ENCODE data around the gene APOBEC3C.
"Not testable (repeated sequence)": the region's sequence is repeated elsewhere in the genome, so short reads cannot be mapped to it uniquely, and the experiment has no call there.

The APOBEC3C gene

DNA sequence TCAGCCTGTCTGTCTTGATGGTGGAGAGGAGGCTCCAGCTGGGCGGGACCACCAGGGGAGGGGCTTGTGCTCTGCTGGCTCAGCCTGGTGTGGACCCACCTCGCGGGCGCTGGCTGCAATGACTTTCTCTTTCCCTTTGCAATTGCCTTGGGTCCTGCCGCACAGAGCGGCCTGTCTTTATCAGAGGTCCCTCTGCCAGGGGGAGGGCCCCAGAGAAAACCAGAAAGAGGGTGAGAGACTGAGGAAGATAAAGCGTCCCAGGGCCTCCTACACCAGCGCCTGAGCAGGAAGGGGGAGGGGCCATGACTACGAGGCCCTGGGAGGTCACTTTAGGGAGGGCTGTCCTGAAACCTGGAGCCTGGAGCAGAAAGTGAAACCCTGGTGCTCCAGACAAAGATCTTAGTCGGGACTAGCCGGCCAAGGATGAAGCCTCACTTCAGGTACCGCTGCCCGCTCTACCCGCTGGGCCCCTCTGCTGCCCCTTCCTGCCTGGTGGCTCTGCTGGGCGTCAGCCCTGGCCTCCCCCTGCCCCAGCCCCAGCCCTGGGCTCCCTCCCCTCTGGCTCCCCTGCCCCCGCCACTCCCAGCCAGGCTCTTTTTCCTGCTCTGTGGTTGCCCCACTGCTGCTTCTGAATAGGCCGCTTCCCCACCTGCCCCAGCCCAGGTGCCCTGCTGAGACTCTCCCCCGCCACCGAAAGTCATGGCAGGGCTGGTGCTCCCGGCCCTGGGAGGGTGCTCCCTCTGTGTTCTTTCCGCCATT is 26.7 kb downstream of the APOBEC3C start, which contains the start of gene APOBEC3F:
TSS of gene APOBEC3F (plus strand) at position 327 of the 759 bp plus-strand sequence. CDS start at position 424, 97 bp downstream.
- DNase-seq, result peak; percentile 90
- peak within 1 kb of the TSS; percentile 86 for H3K4me3 Mint-ChIP-seq
- CTCF ChIA-PET, H3K27me3 Mint-ChIP-seq, H3K9me3 Mint-ChIP-seq: not testable (repeated sequence)
- H3K36me3 Mint-ChIP-seq, result peaks cover 19% of the 10 kb centered on the region
- peak within 1 kb of the TSS; percentile 89 for H3K27ac Mint-ChIP-seq
- peaks cover 62% of the 10 kb centered on the region for H3K4me1 Mint-ChIP-seq

DNA sequence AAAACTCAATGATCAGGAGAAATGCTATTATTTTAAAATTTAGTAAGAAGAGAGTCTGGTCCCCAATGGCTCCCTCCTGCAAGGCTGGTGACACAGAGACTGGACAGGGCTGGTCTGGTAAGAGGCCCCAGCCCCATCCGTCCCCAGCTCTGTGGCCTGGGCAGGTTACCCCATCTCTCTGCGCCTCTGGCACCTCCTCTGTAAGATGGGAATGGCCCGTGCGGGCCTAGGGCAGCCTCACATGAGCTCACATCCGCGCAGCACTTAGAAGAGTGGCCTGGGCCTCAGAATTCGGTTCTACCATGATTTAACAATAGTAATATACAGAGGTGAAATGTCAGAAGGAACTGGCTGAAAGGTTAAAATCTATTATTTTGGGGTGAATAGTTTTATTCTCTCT is 27.9 kb downstream of the APOBEC3C start:
- peaks cover 27% of the 10 kb centered on the region for H3K36me3 Mint-ChIP-seq
- peak overlapping the region; percentile 89 for H3K27ac Mint-ChIP-seq
- no peak for DNase-seq
- H3K4me3 Mint-ChIP-seq, result peak overlapping the region; percentile 86
- CTCF ChIA-PET, result interaction anchor here (0.6 kb wide), 1 partner anchor 171 kb away, joined by 3 read pairs; no protein-coding TSS in a partner anchor
- no peaks in the 10 kb centered on the region for H3K9me3 Mint-ChIP-seq
- no peaks in the 10 kb centered on the region for H3K27me3 Mint-ChIP-seq
- H3K4me1 Mint-ChIP-seq, result peaks cover 56% of the 10 kb centered on the region

DNA sequence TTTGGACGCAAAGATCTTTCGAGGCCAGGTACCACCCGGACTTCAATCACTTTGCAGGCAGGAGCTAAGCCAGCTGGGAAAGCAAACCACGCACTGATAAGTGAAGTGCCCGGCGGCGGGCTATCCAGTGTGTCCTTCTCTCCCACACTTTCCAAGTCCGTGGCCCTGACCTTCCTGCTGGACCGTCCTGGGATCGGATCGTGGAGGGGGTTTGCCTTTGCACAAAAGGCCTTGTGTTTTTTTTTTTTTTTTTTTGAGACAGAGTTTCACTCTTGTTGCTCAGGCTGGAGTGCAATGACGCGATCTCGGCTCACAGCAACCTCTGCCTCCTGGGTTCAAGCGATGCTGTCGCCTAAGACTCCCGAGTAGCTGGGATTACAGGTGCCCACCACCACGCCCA is 29.0 kb downstream of the APOBEC3C start:
- H3K9me3 Mint-ChIP-seq, H3K27me3 Mint-ChIP-seq, CTCF ChIA-PET, DNase-seq: not testable (repeated sequence)
- peaks cover 54% of the 10 kb centered on the region for H3K4me1 Mint-ChIP-seq
- peaks cover 31% of the 10 kb centered on the region for H3K36me3 Mint-ChIP-seq
- peak overlapping the region; percentile 67 for H3K27ac Mint-ChIP-seq
- H3K4me3 Mint-ChIP-seq, result peak overlapping the region; percentile 18

DNA sequence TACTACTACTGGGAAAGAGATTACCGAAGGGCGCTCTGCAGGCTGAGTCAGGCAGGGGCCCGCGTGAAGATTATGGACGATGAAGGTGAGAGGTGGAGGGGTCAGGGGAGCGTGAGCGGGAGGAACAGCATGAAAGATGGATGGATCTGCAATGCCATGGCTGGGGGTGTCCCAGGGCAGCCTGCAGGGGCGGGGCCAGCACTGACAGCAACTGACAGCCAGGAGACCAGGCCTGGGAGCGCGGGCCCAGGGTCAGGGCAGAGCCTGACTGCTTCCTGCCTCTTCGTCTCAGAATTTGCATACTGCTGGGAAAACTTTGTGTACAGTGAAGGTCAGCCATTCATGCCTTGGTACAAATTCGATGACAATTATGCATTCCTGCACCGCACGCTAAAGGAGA is 31.1 kb downstream of the APOBEC3C start:
- DNase-seq, H3K9me3 Mint-ChIP-seq, H3K27ac Mint-ChIP-seq, CTCF ChIA-PET, H3K4me3 Mint-ChIP-seq, H3K27me3 Mint-ChIP-seq: not testable (repeated sequence)
- Mint-ChIP-seq H3K4me1 (peaks cover 38% of the 10 kb centered on the region), H3K36me3 (peaks cover 31% of the 10 kb centered on the region)

DNA sequence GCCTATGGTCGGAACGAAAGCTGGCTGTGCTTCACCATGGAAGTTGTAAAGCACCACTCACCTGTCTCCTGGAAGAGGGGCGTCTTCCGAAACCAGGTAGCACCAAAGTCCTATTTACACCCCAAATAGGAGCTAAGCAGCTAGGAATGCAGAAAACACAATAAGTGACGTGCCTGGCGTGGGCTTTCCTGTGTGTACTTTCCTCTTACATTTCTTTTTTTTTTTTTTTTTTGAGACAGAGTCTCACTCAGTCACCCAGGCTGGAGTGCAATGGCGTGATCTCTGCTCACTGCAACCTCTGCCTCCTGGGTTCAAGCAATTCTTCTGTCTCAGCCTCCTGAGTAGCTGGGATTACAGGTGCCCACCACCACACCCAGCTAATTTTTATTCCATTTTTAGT is 35.4 kb downstream of the APOBEC3C start:
- H3K27me3 Mint-ChIP-seq, CTCF ChIA-PET, H3K27ac Mint-ChIP-seq, H3K4me3 Mint-ChIP-seq, DNase-seq, H3K9me3 Mint-ChIP-seq: not testable (repeated sequence)
- H3K4me1 Mint-ChIP-seq, result peaks cover 16% of the 10 kb centered on the region
- H3K36me3 Mint-ChIP-seq, result peaks cover 23% of the 10 kb centered on the region

DNA sequence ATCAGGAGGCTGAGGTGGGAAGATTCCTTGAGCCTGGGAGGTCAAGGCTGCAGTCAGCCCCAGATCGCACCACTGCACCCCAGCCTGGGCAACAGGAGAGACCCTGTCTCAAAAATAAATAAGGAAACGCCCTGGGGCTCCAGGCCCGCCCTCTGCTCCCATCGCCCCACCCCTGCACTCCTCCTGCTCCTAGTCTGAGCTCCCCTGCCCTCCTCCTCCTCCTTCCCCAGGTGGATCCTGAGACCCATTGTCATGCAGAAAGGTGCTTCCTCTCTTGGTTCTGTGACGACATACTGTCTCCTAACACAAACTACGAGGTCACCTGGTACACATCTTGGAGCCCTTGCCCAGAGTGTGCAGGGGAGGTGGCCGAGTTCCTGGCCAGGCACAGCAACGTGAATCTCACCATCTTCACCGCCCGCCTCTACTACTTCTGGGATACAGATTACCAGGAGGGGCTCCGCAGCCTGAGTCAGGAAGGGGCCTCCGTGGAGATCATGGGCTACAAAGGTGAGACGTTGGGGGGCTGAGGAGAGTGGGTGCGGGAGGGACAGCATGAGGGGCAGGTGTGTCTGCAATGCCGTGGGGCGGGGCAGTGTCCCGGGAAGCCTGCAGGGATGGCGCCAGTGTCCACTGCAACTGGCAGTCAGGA is 37.9 kb downstream of the APOBEC3C start:
- H3K4me1 Mint-ChIP-seq, DNase-seq, H3K27me3 Mint-ChIP-seq, CTCF ChIA-PET, H3K4me3 Mint-ChIP-seq, H3K36me3 Mint-ChIP-seq, H3K9me3 Mint-ChIP-seq, H3K27ac Mint-ChIP-seq: not testable (repeated sequence)

DNA sequence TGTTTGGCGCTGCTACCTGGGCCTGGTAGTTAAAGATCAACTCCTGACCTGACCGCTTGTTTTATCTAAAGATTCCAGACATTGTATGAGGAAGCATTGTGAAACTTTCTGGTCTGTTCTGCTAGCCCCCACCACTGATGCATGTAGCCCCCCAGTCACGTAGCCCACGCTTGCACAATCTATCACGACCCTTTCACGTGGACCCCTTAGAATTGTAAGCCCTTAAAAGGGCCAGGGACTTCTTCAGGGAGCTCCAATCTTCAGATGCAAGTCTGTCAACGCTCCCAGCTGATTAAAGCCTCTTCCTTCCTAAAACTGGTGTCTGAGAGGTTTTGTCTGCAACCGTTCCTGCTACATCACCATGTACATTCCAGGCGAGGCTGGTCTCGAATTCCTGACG is 41.6 kb downstream of the APOBEC3C start:
- no peaks in the 10 kb centered on the region for H3K9me3 Mint-ChIP-seq
- peaks cover 3% of the 10 kb centered on the region for H3K36me3 Mint-ChIP-seq
- H3K27me3 Mint-ChIP-seq, result no peaks in the 10 kb centered on the region
- no peak overlapping the region for H3K27ac Mint-ChIP-seq
- no peak overlapping the region for H3K4me3 Mint-ChIP-seq
- DNase-seq, result no peak
- H3K4me1 Mint-ChIP-seq, result no peaks in the 10 kb centered on the region
- CTCF ChIA-PET, result no interaction called here

DNA sequence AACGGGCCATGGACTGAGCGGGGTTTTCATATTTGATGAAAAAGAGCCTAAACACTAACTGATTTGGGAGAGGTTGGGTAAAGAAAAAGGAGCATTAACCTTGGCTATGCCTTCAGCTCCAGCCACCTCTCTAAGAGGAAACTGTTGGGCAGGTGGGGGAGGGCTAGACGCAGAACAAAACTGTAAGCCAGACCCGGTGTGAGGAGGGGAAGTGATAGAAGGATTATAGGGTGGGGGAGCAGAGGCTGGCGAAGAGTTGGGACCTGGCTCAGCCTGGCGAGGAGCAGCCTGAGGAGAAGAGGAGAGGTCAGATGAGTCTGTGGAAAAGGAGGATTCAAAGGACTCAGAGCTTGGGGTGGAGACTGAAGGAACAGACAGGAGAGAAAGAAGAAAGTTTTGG is 47.2 kb downstream of the APOBEC3C start:
- H3K4me1 Mint-ChIP-seq, H3K27ac Mint-ChIP-seq, H3K27me3 Mint-ChIP-seq, H3K9me3 Mint-ChIP-seq, H3K4me3 Mint-ChIP-seq, CTCF ChIA-PET, H3K36me3 Mint-ChIP-seq, DNase-seq: not testable (repeated sequence)

DNA sequence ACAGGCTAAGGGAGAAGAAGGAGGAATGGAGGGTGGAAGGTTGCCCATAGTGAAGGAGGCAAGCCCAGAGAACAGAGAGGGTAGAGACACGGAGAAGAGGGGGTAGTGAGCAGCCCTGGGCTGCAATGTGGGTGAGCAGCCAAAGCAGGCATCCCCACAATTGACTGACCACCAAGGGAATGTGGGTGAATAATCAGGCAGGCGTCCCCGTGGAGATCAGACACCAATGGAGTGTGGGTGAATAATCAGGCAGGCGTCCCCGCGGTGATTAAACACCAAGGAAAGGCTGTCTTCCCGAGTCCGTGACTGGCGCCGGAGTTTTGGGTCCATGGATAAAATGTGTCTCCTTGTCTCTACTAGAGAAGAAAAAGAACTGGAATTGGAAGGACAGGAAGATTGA is 47.9 kb downstream of the APOBEC3C start:
- H3K4me1 Mint-ChIP-seq, H3K27me3 Mint-ChIP-seq, H3K36me3 Mint-ChIP-seq, CTCF ChIA-PET, H3K27ac Mint-ChIP-seq, H3K4me3 Mint-ChIP-seq, H3K9me3 Mint-ChIP-seq, DNase-seq: not testable (repeated sequence)

DNA sequence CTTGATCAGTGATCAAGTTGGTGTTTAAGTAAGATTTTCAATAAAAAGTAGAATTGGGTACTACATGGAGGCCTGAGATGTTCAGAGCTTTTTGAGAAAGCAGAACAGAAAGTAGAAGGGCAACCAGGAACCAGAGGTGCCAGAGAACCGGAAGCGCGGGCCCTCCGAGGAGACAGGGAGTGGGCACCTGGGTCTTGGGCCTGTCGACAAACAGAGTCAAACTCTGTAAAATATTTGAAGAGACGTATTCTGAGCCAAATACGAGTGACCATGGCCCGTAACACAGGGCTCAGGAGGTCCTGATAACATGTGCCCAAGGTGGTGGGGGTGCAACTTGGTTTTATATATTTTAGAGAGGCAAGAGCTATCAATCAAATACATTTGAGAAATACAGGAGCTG is 49.8 kb downstream of the APOBEC3C start:
- H3K27ac Mint-ChIP-seq, H3K4me1 Mint-ChIP-seq, H3K27me3 Mint-ChIP-seq, H3K36me3 Mint-ChIP-seq, DNase-seq, CTCF ChIA-PET, H3K4me3 Mint-ChIP-seq, H3K9me3 Mint-ChIP-seq: not testable (repeated sequence)

DNA sequence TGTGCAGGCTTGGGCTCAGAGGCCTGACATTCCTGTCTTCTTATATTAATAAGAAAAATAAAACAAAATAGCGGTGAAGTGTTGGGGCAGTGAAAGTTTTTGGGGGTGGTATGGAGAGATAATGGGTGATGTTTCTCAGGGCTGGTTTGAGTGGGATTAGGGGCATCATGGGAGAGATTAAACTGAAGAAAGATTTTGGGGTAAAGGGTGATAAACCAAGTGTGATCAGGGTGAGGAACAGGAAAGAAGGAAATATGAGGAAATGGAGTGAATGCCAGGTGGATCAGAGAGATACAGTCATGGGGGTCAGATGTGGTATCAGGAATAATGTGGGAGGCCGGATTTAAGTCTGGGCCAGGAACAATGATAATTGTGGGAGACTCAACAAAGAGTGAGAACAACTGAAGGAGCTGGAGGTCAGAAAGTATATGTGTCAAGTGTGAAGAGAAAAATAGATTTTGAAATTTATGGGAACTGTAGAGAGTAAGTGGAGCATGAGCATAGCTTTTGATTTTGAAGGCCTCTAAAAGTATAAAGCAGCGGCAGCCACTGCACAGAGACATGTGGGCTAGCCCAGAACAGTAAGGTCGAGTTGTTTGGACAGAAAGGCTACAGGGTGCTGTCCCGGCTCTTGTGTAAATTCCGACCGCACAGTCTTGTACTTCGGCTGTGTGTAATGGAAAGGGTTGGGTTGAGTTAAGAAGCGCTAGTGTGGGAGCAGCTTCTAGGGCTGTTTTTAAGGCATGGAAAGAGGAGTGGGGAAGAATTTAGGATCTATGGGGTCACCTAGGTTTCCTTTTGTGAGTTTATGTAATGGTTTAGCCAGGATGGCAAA is 52.6 kb downstream of the APOBEC3C start:
- H3K36me3 Mint-ChIP-seq, result not testable (repeated sequence)

DNA sequence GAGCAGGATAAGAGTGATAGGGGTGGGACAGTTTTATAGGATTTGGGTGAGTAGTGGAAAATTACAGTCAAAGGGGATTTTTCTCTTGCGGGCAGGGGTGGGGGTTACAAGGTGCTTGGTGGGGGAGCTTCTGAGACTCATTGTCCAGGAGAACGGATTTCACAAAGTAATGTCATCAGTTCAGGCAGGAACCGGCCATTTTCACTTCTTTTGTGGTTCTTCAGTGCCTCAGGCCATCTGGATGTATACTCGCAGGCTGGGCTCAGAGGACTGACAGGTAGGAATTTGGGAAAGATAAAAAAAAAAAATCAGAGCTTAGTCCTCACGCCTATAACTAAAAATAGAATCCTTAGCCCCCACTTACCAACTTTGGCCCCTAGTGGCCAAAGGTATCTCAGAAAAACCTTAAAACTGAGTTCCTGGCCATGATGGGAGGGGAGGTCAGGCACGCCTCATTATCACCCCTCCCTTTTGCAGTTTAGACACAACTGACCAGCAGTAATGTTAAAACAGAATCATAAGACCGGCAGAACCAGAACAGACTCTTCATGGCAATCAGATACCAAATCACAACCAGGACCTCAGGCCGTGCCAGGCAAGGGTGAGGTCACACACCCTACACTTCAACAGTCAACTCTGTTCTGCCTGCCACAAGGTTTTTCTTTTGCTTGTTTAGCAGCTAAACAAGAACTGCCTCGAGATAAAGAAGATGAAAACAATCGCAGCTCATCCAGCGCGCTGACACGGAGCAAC is 54.2 kb downstream of the APOBEC3C start:
- CTCF ChIA-PET, result interaction anchor here (0.6 to 1.2 kb wide), 2 partner anchors 9 to 881 kb away, joined by 3 to 5 read pairs; partner anchors contain the start of gene APOBEC3G
- Mint-ChIP-seq H3K27ac (no peak overlapping the region), H3K36me3 (no peaks in the 10 kb centered on the region), H3K9me3 (no peaks in the 10 kb centered on the region), H3K4me1 (peaks cover 3% of the 10 kb centered on the region), H3K4me3 (no peak overlapping the region), H3K27me3 (peaks cover 13% of the 10 kb centered on the region)
- no peak for DNase-seq

More for the DNA sequence above, 52.6 kb downstream of the APOBEC3C start:
- DNase-seq, H3K27ac Mint-ChIP-seq, H3K4me1 Mint-ChIP-seq, H3K9me3 Mint-ChIP-seq, H3K4me3 Mint-ChIP-seq: not testable (repeated sequence)
- CTCF ChIA-PET, result interaction anchor here (0.6 kb wide), 1 partner anchor 1283 kb away, joined by 3 read pairs; no protein-coding TSS in a partner anchor
- H3K27me3 Mint-ChIP-seq, result peaks cover 13% of the 10 kb centered on the region

Measured in activated naive CD4-positive, alpha-beta T cell treated with anti-CD3 and anti-CD28 coated beads, Interleukin-2, amount 10 ng/mL, durations not matched to agents 7 days and 5 days (primary cell).